ENCODE measurements around the gene HOXA3. TPM values are rescaled to one million over a fixed set of nuclear protein-coding genes. Genes with fewer than 3 reads are reported as not detected.
A peak's percentile ranks its signal among the peaks of the same experiment; 100 is the strongest.

HOXA3 gene
- total RNA-seq, 1 donor from 2014 or later: 209 TPM

- H3K27ac Mint-ChIP-seq: peak overlapping the region; percentile 100
- TF ChIP-seq, protein P1, sequence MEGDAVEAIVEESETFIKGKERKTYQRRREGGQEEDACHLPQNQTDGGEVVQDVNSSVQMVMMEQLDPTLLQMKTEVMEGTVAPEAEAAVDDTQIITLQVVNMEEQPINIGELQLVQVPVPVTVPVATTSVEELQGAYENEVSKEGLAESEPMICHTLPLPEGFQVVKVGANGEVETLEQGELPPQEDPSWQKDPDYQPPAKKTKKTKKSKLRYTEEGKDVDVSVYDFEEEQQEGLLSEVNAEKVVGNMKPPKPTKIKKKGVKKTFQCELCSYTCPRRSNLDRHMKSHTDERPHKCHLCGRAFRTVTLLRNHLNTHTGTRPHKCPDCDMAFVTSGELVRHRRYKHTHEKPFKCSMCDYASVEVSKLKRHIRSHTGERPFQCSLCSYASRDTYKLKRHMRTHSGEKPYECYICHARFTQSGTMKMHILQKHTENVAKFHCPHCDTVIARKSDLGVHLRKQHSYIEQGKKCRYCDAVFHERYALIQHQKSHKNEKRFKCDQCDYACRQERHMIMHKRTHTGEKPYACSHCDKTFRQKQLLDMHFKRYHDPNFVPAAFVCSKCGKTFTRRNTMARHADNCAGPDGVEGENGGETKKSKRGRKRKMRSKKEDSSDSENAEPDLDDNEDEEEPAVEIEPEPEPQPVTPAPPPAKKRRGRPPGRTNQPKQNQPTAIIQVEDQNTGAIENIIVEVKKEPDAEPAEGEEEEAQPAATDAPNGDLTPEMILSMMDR (IDR thresholded peaks at IDR 0.05; ENCODE audit: unreplicated experiment): no peak
- peaks cover 14% of the 10 kb centered on the region for H3K36me3 Mint-ChIP-seq
- peak overlapping the region; percentile 88 for H3K4me3 Mint-ChIP-seq
- peak in 1 of 2 experiments; percentile 64 for DNase-seq (ENCODE audit: low spot score in 2 of 2, unreplicated experiment in 2 of 2)
- H3K4me1 Mint-ChIP-seq: peaks cover 84% of the 10 kb centered on the region
- no peaks in the 10 kb centered on the region for H3K9me3 Mint-ChIP-seq
- no peaks in the 10 kb centered on the region for H3K27me3 Mint-ChIP-seq (ENCODE audit: low read depth)
Observed at GRCh38 chr7:27129729-27130539, 22.4 kb downstream of the HOXA3 start.

GRCh38 chr7:27128776-27129728 is 23.3 kb downstream of the HOXA3 start:
- peak overlapping the region; percentile 100 for H3K27ac Mint-ChIP-seq
- TF ChIP-seq, protein P1 (IDR thresholded peaks at IDR 0.05; ENCODE audit: unreplicated experiment): no peak
- H3K27me3 Mint-ChIP-seq (ENCODE audit: low read depth): no peaks in the 10 kb centered on the region
- peaks cover 21% of the 10 kb centered on the region for H3K36me3 Mint-ChIP-seq
- H3K9me3 Mint-ChIP-seq: no peaks in the 10 kb centered on the region
- H3K4me3 Mint-ChIP-seq: peak overlapping the region; percentile 88
- DNase-seq (ENCODE audit: low spot score in 2 of 2, unreplicated experiment in 2 of 2): peak in 1 of 2 experiments; percentile 49
- peaks cover 84% of the 10 kb centered on the region for H3K4me1 Mint-ChIP-seq

GRCh38 chr7:27128034-27128433 is 24.3 kb downstream of the HOXA3 start:
- TF ChIP-seq, protein P1 (IDR thresholded peaks at IDR 0.05; ENCODE audit: unreplicated experiment): no peak
- DNase-seq (ENCODE audit: low spot score in 2 of 2, unreplicated experiment in 2 of 2): no peak
- peak overlapping the region; percentile 100 for H3K27ac Mint-ChIP-seq
- no peaks in the 10 kb centered on the region for H3K9me3 Mint-ChIP-seq
- H3K4me3 Mint-ChIP-seq: peak overlapping the region; percentile 88
- no peaks in the 10 kb centered on the region for H3K27me3 Mint-ChIP-seq (ENCODE audit: low read depth)
- H3K36me3 Mint-ChIP-seq: peaks cover 24% of the 10 kb centered on the region
- peaks cover 84% of the 10 kb centered on the region for H3K4me1 Mint-ChIP-seq

- Mint-ChIP-seq H3K9me3 (no peaks in the 10 kb centered on the region), H3K27me3 (ENCODE audit: low read depth) (no peaks in the 10 kb centered on the region), H3K4me1 (peaks cover 86% of the 10 kb centered on the region), H3K4me3 (peak overlapping the region; percentile 88), H3K36me3 (peaks cover 35% of the 10 kb centered on the region), H3K27ac (peak overlapping the region; percentile 100)
- no peak for DNase-seq (ENCODE audit: low spot score in 2 of 2, unreplicated experiment in 2 of 2)
- TF ChIP-seq, protein P1 (IDR thresholded peaks at IDR 0.05; ENCODE audit: unreplicated experiment): no peak
Observed at GRCh38 chr7:27126596-27127327, 25.6 kb downstream of the HOXA3 start.

- Mint-ChIP-seq H3K9me3 (no peaks in the 10 kb centered on the region), H3K4me1 (peaks cover 86% of the 10 kb centered on the region), H3K36me3 (peaks cover 36% of the 10 kb centered on the region), H3K27me3 (ENCODE audit: low read depth) (no peaks in the 10 kb centered on the region), H3K27ac (peak overlapping the region; percentile 100), H3K4me3 (peak overlapping the region; percentile 88)
- TF ChIP-seq, protein P1 (IDR thresholded peaks at IDR 0.05; ENCODE audit: unreplicated experiment): no peak
- DNase-seq (ENCODE audit: low spot score in 2 of 2, unreplicated experiment in 2 of 2): no peak
Observed at GRCh38 chr7:27125986-27126394, 26.4 kb downstream of the HOXA3 start.

Measured in mesothelial cell of epicardium (in vitro differentiated cells).